HUES64 (cell line): ENCODE results near the gene MPDZ.

Experiments
- H3K27ac ChIP-seq: 2 replicates; pipeline ENCODE4 v1.7.0; 2013; ENCODE audit warnings: low read depth, low read length, inconsistent platforms
- H3K27me3 ChIP-seq: 2 replicates; pipeline ENCODE4 v1.6.1; 2013; ENCODE audit warnings: mild to moderate bottlenecking, low read length; ENCODE audit not compliant: insufficient read depth
- H3K36me3 ChIP-seq: 2 replicates; pipeline ENCODE4 v1.6.1; 2013; ENCODE audit warnings: mild to moderate bottlenecking, low read length; ENCODE audit not compliant: insufficient read depth
- H3K4me1 ChIP-seq: 2 replicates; pipeline ENCODE4 v1.6.1; 2013; ENCODE audit warnings: mild to moderate bottlenecking, low read length, moderate library complexity; ENCODE audit not compliant: insufficient read depth
- H3K4me3 ChIP-seq: 2 replicates; pipeline ENCODE4 v1.5.1; 2013; ENCODE audit warnings: mild to moderate bottlenecking, low read length, moderate library complexity
- H3K9ac ChIP-seq: 2 replicates; pipeline ENCODE4 v1.6.1; 2013; ENCODE audit warnings: mild to moderate bottlenecking, low read depth, low read length
- H3K9me3 ChIP-seq: 2 replicates; pipeline ENCODE4 v1.6.1; 2013; ENCODE audit warnings: low read depth, low read length; ENCODE audit not compliant: insufficient read depth
- WGBS: fragments of 150-250, 120-280 bp; methylation state at CpG from one replicate; pipeline ENCODE4 v1.1.7; 2013; ENCODE audit warnings: missing lambda C conversion rate; 5-methylcytosine and 5-hydroxymethylcytosine counted together

MPDZ gene

GRCh38 chr9:13131991-13132390, 147.5 kb downstream of the MPDZ start:
- peaks cover 12% of the 10 kb centered on the region; the same call in 1 of the 2 replicates for H3K4me1 ChIP-seq
- WGBS: 90% methylated on average over 2 of the region's 3 CpGs
- H3K9ac ChIP-seq: no peak overlapping the region
- no peak overlapping the region for H3K27ac ChIP-seq
- H3K9me3 ChIP-seq: no peaks in the 10 kb centered on the region
- H3K4me3 ChIP-seq: no peak overlapping the region
- peaks cover 84% of the 10 kb centered on the region for H3K36me3 ChIP-seq
- no peaks in the 10 kb centered on the region for H3K27me3 ChIP-seq

- Histone ChIP-seq H3K4me3 (no peak overlapping the region), H3K27ac (no peak overlapping the region), H3K36me3 (peaks cover 79% of the 10 kb centered on the region), H3K27me3 (no peaks in the 10 kb centered on the region), H3K9ac (no peak overlapping the region), H3K9me3 (no peaks in the 10 kb centered on the region), H3K4me1 (peaks cover 12% of the 10 kb centered on the region; the same call in 1 of the 2 replicates)
- 97% methylated on average over 6 of the region's 6 CpGs for WGBS
These were observed 148.1 kb downstream of the MPDZ start for GRCh38 chr9:13131416-13131815.

- H3K4me1 ChIP-seq: peaks cover 18% of the 10 kb centered on the region
- peaks cover 78% of the 10 kb centered on the region for H3K36me3 ChIP-seq
- no peaks in the 10 kb centered on the region for H3K9me3 ChIP-seq
- no peak overlapping the region for H3K4me3 ChIP-seq
- H3K27ac ChIP-seq: no peak overlapping the region
- WGBS: 93% methylated on average over 1 of the region's 1 CpG
- H3K9ac ChIP-seq: no peak overlapping the region
- H3K27me3 ChIP-seq: no peaks in the 10 kb centered on the region
These were observed 151.1 kb downstream of the MPDZ start for GRCh38 chr9:13128266-13128860.

GRCh38 chr9:13127131-13127530, 152.4 kb downstream of the MPDZ start:
- no peak overlapping the region for H3K4me3 ChIP-seq
- peaks cover 76% of the 10 kb centered on the region for H3K36me3 ChIP-seq
- H3K27me3 ChIP-seq: no peaks in the 10 kb centered on the region
- WGBS: 95% methylated on average over 3 of the region's 3 CpGs
- no peak overlapping the region for H3K9ac ChIP-seq
- H3K27ac ChIP-seq: no peak overlapping the region
- H3K9me3 ChIP-seq: no peaks in the 10 kb centered on the region
- peaks cover 12% of the 10 kb centered on the region for H3K4me1 ChIP-seq

- H3K36me3 ChIP-seq: peaks cover 77% of the 10 kb centered on the region
- peaks cover 6% of the 10 kb centered on the region; the same call in 1 of the 2 replicates for H3K4me1 ChIP-seq
- H3K9ac ChIP-seq: no peak overlapping the region
- H3K9me3 ChIP-seq: no peaks in the 10 kb centered on the region
- H3K4me3 ChIP-seq: no peak overlapping the region
- no peaks in the 10 kb centered on the region for H3K27me3 ChIP-seq
- no peak overlapping the region for H3K27ac ChIP-seq
These were observed 154.2 kb downstream of the MPDZ start for GRCh38 chr9:13125261-13125660.

- WGBS: 95% methylated on average over 9 of the region's 9 CpGs
- no peaks in the 10 kb centered on the region for H3K27me3 ChIP-seq
- no peak overlapping the region for H3K27ac ChIP-seq
- H3K9me3 ChIP-seq: no peaks in the 10 kb centered on the region
- H3K36me3 ChIP-seq: peaks cover 74% of the 10 kb centered on the region
- H3K4me3 ChIP-seq: no peak overlapping the region
- peaks cover 15% of the 10 kb centered on the region for H3K4me1 ChIP-seq
- no peak overlapping the region for H3K9ac ChIP-seq
These were observed 156.6 kb downstream of the MPDZ start for GRCh38 chr9:13122756-13123369.

- H3K27me3 ChIP-seq: no peaks in the 10 kb centered on the region
- WGBS: 63% methylated on average over 2 of the region's 2 CpGs
These were observed 161.2 kb downstream of the MPDZ start for GRCh38 chr9:13118313-13118712.

GRCh38 chr9:13116292-13116691, 163.2 kb downstream of the MPDZ start:
- no CpG with 5 or more reads among the region's 2 CpGs for WGBS
- no peak overlapping the region for H3K4me3 ChIP-seq
- H3K27me3 ChIP-seq: no peaks in the 10 kb centered on the region
- no peak overlapping the region for H3K27ac ChIP-seq
- no peaks in the 10 kb centered on the region for H3K9me3 ChIP-seq
- H3K9ac ChIP-seq: no peak overlapping the region
- H3K36me3 ChIP-seq: peaks cover 64% of the 10 kb centered on the region
- H3K4me1 ChIP-seq: peaks cover 9% of the 10 kb centered on the region; the same call in 1 of the 2 replicates

More at GRCh38 chr9:13118313-13118712, 161.2 kb downstream of the MPDZ start:
- no peak overlapping the region for H3K9ac ChIP-seq
- no peak overlapping the region for H3K4me3 ChIP-seq
- H3K27ac ChIP-seq: no peak overlapping the region
- H3K36me3 ChIP-seq: peaks cover 62% of the 10 kb centered on the region
- H3K4me1 ChIP-seq: peaks cover 9% of the 10 kb centered on the region; the same call in 1 of the 2 replicates
- no peaks in the 10 kb centered on the region for H3K9me3 ChIP-seq

- H3K27me3 ChIP-seq: no peaks in the 10 kb centered on the region
- H3K4me3 ChIP-seq: no peak overlapping the region
- peaks cover 68% of the 10 kb centered on the region for H3K36me3 ChIP-seq
- H3K27ac ChIP-seq: no peak overlapping the region
- peaks cover 8% of the 10 kb centered on the region; the same call in 1 of the 2 replicates for H3K4me1 ChIP-seq
- 97% methylated on average over 1 of the region's 1 CpG for WGBS
- no peak overlapping the region for H3K9ac ChIP-seq
- H3K9me3 ChIP-seq: no peaks in the 10 kb centered on the region
These were observed 165.7 kb downstream of the MPDZ start for GRCh38 chr9:13113751-13114150.

- 91% methylated on average over 2 of the region's 3 CpGs for WGBS
- Histone ChIP-seq H3K27me3 (no peaks in the 10 kb centered on the region), H3K4me3 (no peak overlapping the region), H3K27ac (no peak overlapping the region), H3K9ac (no peak overlapping the region), H3K9me3 (no peaks in the 10 kb centered on the region), H3K4me1 (peaks cover 3% of the 10 kb centered on the region; the same call in 1 of the 2 replicates), H3K36me3 (peaks cover 69% of the 10 kb centered on the region)
These were observed 166.3 kb downstream of the MPDZ start for GRCh38 chr9:13113216-13113615.

- no peaks in the 10 kb centered on the region for H3K27me3 ChIP-seq
- no peak overlapping the region for H3K27ac ChIP-seq
- no peaks in the 10 kb centered on the region; the same call in 1 of the 2 replicates for H3K4me1 ChIP-seq
- H3K9me3 ChIP-seq: no peaks in the 10 kb centered on the region
- H3K36me3 ChIP-seq: peaks cover 83% of the 10 kb centered on the region
- WGBS: 94% methylated on average over 2 of the region's 2 CpGs
- no peak overlapping the region for H3K4me3 ChIP-seq
- H3K9ac ChIP-seq: no peak overlapping the region
These were observed 167.7 kb downstream of the MPDZ start for GRCh38 chr9:13111778-13112177.
